OCI-LY1 (cell line): Measurements from ENCODE around the gene SAP30BP.

ENCODE experiments used
- H2AFZ ChIP-seq: fragments of 200-600 bp; sonication (generic), shearing (Covaris generic); 2 replicates; pipeline ENCODE4 v1.6.0; 2014; ENCODE audit warnings: antibody characterized with exemption, mild to moderate bottlenecking, low read length
- H3F3A ChIP-seq: fragments of 200-600 bp; sonication (generic), shearing (Covaris generic); 2 replicates; pipeline ENCODE4 v1.6.0; 2014; ENCODE audit warnings: mild to moderate bottlenecking, antibody characterized with exemption, low read length, moderate library complexity; ENCODE audit not compliant: insufficient read depth
- H3K27ac ChIP-seq: fragments of 200-600 bp; sonication (generic); 2 replicates; pipeline ENCODE4 v1.5.1; 2014; ENCODE audit warnings: low read length, mixed run types, mild to moderate bottlenecking, low read depth; ENCODE audit not compliant: poor library complexity, severe bottlenecking
- H3K27me3 ChIP-seq: fragments of 200-600 bp; sonication (generic); 2 replicates; pipeline ENCODE4 v1.6.0; 2014; ENCODE audit warnings: antibody characterized with exemption, mild to moderate bottlenecking, low read length, moderate library complexity; ENCODE audit not compliant: insufficient read depth
- H3K36me3 ChIP-seq: fragments of 200-600 bp; sonication (generic); 2 replicates; pipeline ENCODE4 v1.6.1; 2014; ENCODE audit warnings: mild to moderate bottlenecking, antibody characterized with exemption, low read length, moderate library complexity, mixed read lengths; ENCODE audit not compliant: insufficient read depth
- H3K4me1 ChIP-seq: fragments of 200-600 bp; sonication (generic); 2 replicates; pipeline ENCODE4 v1.5.1; 2014; ENCODE audit warnings: mild to moderate bottlenecking, low read length, moderate library complexity; ENCODE audit not compliant: insufficient read depth, severe bottlenecking
- H3K4me2 ChIP-seq: fragments of 200-600 bp; sonication (generic), shearing (Covaris generic); 2 replicates; pipeline ENCODE4 v1.6.1; 2014; ENCODE audit warnings: low read length
- H3K4me3 ChIP-seq: fragments of 200-600 bp; sonication (generic); 2 replicates; pipeline ENCODE4 v1.5.1; 2014; ENCODE audit warnings: low read length, low read depth, mild to moderate bottlenecking, mixed read lengths; ENCODE audit not compliant: poor library complexity, severe bottlenecking
- H3K79me2 ChIP-seq: fragments of 200-600 bp; shearing (Covaris generic); 2 replicates; pipeline ENCODE4 v1.6.1; 2016; ENCODE audit warnings: mixed run types, low read length, mixed read lengths; ENCODE audit not compliant: insufficient read depth
- H3K9ac ChIP-seq: fragments of 200-600 bp; sonication (generic), shearing (Covaris generic); 2 replicates; pipeline ENCODE4 v1.6.1; 2014; ENCODE audit warnings: mild to moderate bottlenecking, low read length, mixed read lengths
- H3K9me2 ChIP-seq: fragments of 200-600 bp; sonication (generic), shearing (Covaris generic); 2 replicates; pipeline ENCODE4 v1.6.1; 2014; ENCODE audit warnings: low read depth, mild to moderate bottlenecking, low read length, mixed read lengths
- H3K9me3 ChIP-seq: fragments of 200-600 bp; shearing (Covaris generic); 2 replicates; pipeline ENCODE4 v1.6.1; 2014; ENCODE audit warnings: low read length, mixed read lengths
- H4K20me1 ChIP-seq: fragments of 200-600 bp; sonication (generic), shearing (Covaris generic); 2 replicates; pipeline ENCODE4 v1.6.0; 2016; ENCODE audit warnings: mild to moderate bottlenecking, low read length; ENCODE audit not compliant: insufficient read depth
- CTCF ChIP-seq: fragments of 200-600 bp; sonication (generic), shearing (Covaris generic); IDR thresholded peaks from 2 replicates; pipeline ENCODE4 v1.5.1; 2017; ENCODE audit warnings: mild to moderate bottlenecking, antibody characterized with exemption, low read length, moderate library complexity, mixed read lengths
- EZH2 ChIP-seq: fragments of 200-600 bp; sonication (generic), shearing (Covaris generic); IDR thresholded peaks from 2 replicates; pipeline ENCODE4 v1.8.0; 2017; ENCODE audit warnings: borderline replicate concordance, mixed run types, mild to moderate bottlenecking, antibody characterized with exemption, low read length, moderate library complexity, mixed read lengths

The SAP30BP gene

GRCh38 chr17:75647061-75647460 lies 20.1 kb upstream of the SAP30BP start:
- Histone ChIP-seq H3K27me3 (no peaks in the 10 kb centered on the region), H3K9me2 (no peaks in the 10 kb centered on the region), H4K20me1 (no peaks in the 10 kb centered on the region), H3K27ac (no peak overlapping the region), H3K4me3 (no peak overlapping the region), H3K79me2 (no peaks in the 10 kb centered on the region), H3K9ac (no peak overlapping the region), H3F3A (no peaks in the 10 kb centered on the region), H3K9me3 (no peaks in the 10 kb centered on the region), H3K36me3 (peaks cover 46% of the 10 kb centered on the region; the same call in 1 of the 2 replicates), H2AFZ (no peak overlapping the region), H3K4me2 (no peak overlapping the region), H3K4me1 (peaks cover 10% of the 10 kb centered on the region)
- TF ChIP-seq CTCF (no peak), EZH2 (no peak)

DNA sequence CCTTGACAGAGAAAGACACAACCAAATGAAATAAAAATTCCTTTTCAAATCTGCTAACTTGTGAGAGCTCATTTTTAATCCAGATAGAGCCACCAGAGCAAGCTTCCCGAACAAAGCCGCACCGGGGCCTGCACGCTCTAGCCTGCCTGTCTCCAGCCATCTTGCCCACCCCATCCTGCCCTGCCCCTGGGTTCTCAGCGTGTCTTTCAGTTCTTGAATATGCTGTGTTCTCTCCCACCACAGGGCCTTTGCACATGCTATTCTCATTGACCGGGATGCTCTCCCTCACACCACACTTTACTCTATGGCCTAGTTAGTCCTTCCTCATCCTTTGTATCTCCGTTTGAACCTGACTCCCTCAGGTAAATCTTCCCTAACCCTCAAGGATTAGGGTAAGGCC lies 19.2 kb upstream of the SAP30BP start:
- peaks cover 46% of the 10 kb centered on the region; the same call in 1 of the 2 replicates for H3K36me3 ChIP-seq
- H3K4me1 ChIP-seq, result peaks cover 10% of the 10 kb centered on the region
- no peak overlapping the region for H2AFZ ChIP-seq

DNA sequence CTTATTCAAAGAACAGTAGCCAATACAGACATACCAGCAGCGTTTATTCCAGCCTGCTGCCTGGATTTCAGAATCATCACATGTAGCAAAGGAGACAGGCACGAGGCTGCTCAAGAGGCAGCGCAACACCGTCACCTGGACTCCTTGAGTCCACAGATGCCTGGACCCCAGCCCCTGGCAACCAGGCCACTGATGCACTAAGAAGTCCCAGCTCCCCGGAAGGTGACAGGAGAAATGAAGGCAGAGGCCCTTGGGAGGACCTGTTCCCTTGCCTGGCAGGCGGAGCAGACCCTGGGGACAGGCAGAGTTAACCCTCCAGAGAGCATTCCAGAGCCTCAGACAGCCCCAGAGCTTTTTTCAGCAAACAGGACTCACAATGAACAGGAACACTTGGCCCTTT lies 17.5 kb upstream of the SAP30BP start:
- Histone ChIP-seq H3K9ac (no peak overlapping the region), H3K9me2 (no peaks in the 10 kb centered on the region), H3K4me2 (no peak overlapping the region), H4K20me1 (no peaks in the 10 kb centered on the region), H3K4me1 (peaks cover 10% of the 10 kb centered on the region), H3K27ac (peak overlapping the region; percentile 30), H3K27me3 (no peaks in the 10 kb centered on the region), H3K9me3 (no peaks in the 10 kb centered on the region), H3K36me3 (peaks cover 49% of the 10 kb centered on the region; the same call in 1 of the 2 replicates), H3F3A (no peaks in the 10 kb centered on the region), H2AFZ (no peak overlapping the region), H3K4me3 (no peak overlapping the region), H3K79me2 (no peaks in the 10 kb centered on the region)
- TF ChIP-seq EZH2, result no peak
- TF ChIP-seq CTCF, result no peak

More for the DNA sequence above, 19.2 kb upstream of the SAP30BP start:
- H3K9me3 ChIP-seq, result no peaks in the 10 kb centered on the region
- TF ChIP-seq EZH2 (no peak), CTCF (no peak)
- no peaks in the 10 kb centered on the region for H3K9me2 ChIP-seq
- H3K4me3 ChIP-seq, result no peak overlapping the region
- no peak overlapping the region for H3K27ac ChIP-seq
- no peaks in the 10 kb centered on the region for H4K20me1 ChIP-seq
- no peak overlapping the region for H3K4me2 ChIP-seq
- no peaks in the 10 kb centered on the region for H3K79me2 ChIP-seq
- no peaks in the 10 kb centered on the region for H3K27me3 ChIP-seq
- H3F3A ChIP-seq, result no peaks in the 10 kb centered on the region
- no peak overlapping the region for H3K9ac ChIP-seq
